Astrocyte (in vitro differentiated cells and primary cell): ENCODE results near the gene USP9X.

Experiments used
- EZH2 ChIP-seq: IDR thresholded peaks from 2 replicates; pipeline ENCODE4 v1.6.1; 2012; ENCODE audit warnings: mild to moderate bottlenecking, low read length, inconsistent platforms; ENCODE audit not compliant: insufficient read depth
- TF ChIP-seq, protein P1 (sequence below): IDR thresholded peaks from 2 replicates; pipeline ENCODE4 v1.5.1; 2011; ENCODE audit warnings: low read depth, mild to moderate bottlenecking, inconsistent platforms, low read length, moderate library complexity; ENCODE audit not compliant: insufficient read depth

DNA sequence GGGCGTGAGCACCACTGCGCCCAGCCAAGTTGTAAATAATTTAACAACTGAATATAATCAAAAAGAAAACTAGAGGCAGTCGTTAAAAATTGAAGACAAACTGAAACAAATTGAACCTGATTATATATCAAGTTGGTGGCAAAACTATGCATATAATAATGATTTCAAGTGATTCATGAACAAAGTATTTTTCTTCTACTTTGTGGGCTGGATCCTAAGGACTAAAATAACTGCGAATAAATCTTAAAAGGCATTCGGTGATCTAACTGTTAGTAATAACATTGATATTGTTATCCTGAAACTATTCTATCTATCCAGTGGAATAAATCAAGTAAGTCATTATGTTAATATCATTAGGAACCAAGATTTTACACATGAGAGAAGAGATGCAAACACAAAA is 21.2 kb upstream of the USP9X start:
- TF ChIP-seq, protein P1, sequence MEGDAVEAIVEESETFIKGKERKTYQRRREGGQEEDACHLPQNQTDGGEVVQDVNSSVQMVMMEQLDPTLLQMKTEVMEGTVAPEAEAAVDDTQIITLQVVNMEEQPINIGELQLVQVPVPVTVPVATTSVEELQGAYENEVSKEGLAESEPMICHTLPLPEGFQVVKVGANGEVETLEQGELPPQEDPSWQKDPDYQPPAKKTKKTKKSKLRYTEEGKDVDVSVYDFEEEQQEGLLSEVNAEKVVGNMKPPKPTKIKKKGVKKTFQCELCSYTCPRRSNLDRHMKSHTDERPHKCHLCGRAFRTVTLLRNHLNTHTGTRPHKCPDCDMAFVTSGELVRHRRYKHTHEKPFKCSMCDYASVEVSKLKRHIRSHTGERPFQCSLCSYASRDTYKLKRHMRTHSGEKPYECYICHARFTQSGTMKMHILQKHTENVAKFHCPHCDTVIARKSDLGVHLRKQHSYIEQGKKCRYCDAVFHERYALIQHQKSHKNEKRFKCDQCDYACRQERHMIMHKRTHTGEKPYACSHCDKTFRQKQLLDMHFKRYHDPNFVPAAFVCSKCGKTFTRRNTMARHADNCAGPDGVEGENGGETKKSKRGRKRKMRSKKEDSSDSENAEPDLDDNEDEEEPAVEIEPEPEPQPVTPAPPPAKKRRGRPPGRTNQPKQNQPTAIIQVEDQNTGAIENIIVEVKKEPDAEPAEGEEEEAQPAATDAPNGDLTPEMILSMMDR: no peak
- TF ChIP-seq EZH2: no peak
